Measurements from ENCODE around the gene RAET1L. TPM values are rescaled to one million over a fixed set of nuclear protein-coding genes. Genes with fewer than 3 reads are reported as not detected.

RAET1L gene
- total RNA-seq, 1 experiment from 2014 or later, result not detected

DNA sequence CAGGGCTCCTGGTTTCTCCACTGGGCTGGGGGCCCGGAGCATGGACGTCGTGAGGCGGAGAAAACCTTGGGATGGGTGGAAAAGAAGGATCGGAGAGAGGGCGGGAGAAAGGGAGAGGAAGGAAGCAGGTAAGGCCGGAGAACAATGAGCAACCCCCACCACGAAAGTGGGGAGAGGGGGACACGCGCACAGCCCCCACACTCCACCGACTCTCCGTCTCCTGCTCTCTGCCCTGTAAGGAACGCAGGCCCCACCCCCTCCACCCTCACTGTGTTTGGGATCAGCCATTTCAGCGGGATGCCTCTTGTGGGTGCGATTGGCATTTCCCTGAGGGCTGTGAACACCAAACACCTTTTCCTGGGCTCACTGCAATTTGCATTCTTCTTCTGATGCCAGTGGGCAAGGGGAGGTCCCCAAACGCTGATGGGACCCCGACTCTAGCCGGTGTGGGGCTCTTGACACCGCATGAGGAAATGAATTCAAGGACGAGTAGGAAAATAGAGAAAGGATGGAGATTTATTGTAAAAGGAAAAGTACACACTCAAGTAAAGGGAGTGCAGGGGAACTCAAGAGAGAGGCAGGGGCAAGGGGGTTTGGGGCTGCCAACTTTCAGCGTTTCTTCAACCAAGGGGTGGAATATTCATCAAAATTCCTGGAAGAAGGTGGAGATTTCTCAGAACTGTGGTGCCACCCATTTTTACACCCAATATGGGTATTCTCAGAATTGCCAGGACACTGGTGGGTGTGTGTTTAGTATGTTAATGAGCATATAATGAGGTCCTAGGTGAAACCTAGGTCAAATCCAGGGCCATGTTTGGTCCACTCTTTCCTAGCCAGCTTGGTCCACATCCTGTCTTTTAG lies 13.1 kb upstream of the RAET1L start:
- no peaks in the 10 kb centered on the region for H3K4me1 ChIP-seq (ENCODE audit: control insufficient read depth, insufficient read depth, low read length)
- no peak for DNase-seq (ENCODE audit: low read depth, low spot score)
- peak; percentile 74 for ATAC-seq
- POLR2A ChIA-PET, result no interaction called here
- CTCF ChIA-PET, result no interaction called here
- H3K36me3 ChIP-seq (ENCODE audit: control insufficient read depth, insufficient read depth, low read length), result no peaks in the 10 kb centered on the region
- in situ Hi-C loops (cut with HindIII; ENCODE audit: low pct_unique_long_range_greater_than_20kb, low sequenced_read_pairs), result no loop called here
- peaks cover 40% of the 10 kb centered on the region for H3K27me3 ChIP-seq (ENCODE audit: control insufficient read depth, insufficient read depth, low read length)
- no peak overlapping the region for H3K27ac ChIP-seq (ENCODE audit: low read length)
- H3K9me3 ChIP-seq (ENCODE audit: control insufficient read depth, insufficient read depth, low read depth, low read length), result no peaks in the 10 kb centered on the region
- no TSS peak for BruUV-seq (replicated peaks)
- TF ChIP-seq, protein P1, sequence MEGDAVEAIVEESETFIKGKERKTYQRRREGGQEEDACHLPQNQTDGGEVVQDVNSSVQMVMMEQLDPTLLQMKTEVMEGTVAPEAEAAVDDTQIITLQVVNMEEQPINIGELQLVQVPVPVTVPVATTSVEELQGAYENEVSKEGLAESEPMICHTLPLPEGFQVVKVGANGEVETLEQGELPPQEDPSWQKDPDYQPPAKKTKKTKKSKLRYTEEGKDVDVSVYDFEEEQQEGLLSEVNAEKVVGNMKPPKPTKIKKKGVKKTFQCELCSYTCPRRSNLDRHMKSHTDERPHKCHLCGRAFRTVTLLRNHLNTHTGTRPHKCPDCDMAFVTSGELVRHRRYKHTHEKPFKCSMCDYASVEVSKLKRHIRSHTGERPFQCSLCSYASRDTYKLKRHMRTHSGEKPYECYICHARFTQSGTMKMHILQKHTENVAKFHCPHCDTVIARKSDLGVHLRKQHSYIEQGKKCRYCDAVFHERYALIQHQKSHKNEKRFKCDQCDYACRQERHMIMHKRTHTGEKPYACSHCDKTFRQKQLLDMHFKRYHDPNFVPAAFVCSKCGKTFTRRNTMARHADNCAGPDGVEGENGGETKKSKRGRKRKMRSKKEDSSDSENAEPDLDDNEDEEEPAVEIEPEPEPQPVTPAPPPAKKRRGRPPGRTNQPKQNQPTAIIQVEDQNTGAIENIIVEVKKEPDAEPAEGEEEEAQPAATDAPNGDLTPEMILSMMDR (IDR thresholded peaks at IDR 0.05), result no peak
- no peak for TF ChIP-seq TCF7L2 (IDR thresholded peaks at IDR 0.05; ENCODE audit: low read depth, low read length)
- TF ChIP-seq, protein P2, sequence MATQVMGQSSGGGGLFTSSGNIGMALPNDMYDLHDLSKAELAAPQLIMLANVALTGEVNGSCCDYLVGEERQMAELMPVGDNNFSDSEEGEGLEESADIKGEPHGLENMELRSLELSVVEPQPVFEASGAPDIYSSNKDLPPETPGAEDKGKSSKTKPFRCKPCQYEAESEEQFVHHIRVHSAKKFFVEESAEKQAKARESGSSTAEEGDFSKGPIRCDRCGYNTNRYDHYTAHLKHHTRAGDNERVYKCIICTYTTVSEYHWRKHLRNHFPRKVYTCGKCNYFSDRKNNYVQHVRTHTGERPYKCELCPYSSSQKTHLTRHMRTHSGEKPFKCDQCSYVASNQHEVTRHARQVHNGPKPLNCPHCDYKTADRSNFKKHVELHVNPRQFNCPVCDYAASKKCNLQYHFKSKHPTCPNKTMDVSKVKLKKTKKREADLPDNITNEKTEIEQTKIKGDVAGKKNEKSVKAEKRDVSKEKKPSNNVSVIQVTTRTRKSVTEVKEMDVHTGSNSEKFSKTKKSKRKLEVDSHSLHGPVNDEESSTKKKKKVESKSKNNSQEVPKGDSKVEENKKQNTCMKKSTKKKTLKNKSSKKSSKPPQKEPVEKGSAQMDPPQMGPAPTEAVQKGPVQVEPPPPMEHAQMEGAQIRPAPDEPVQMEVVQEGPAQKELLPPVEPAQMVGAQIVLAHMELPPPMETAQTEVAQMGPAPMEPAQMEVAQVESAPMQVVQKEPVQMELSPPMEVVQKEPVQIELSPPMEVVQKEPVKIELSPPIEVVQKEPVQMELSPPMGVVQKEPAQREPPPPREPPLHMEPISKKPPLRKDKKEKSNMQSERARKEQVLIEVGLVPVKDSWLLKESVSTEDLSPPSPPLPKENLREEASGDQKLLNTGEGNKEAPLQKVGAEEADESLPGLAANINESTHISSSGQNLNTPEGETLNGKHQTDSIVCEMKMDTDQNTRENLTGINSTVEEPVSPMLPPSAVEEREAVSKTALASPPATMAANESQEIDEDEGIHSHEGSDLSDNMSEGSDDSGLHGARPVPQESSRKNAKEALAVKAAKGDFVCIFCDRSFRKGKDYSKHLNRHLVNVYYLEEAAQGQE (IDR thresholded peaks at IDR 0.05; ENCODE audit: insufficient read depth in 1 of 2, low read depth in 2 of 2, low read length in 1 of 2), result no peak
- TF ChIP-seq SIN3A (IDR thresholded peaks at IDR 0.05; ENCODE audit: borderline replicate concordance, insufficient read depth, low read depth, low read length), result no peak
- H3K4me3 ChIP-seq (ENCODE audit: low read depth in 2 of 2, low read length in 2 of 2), result peak overlapping the region; percentile 23 to 47; a peak in 2 of 4 replicates
- intact Hi-C loops (cut with micrococcal nuclease; ENCODE audit: unreplicated experiment), result no loop called here

DNA sequence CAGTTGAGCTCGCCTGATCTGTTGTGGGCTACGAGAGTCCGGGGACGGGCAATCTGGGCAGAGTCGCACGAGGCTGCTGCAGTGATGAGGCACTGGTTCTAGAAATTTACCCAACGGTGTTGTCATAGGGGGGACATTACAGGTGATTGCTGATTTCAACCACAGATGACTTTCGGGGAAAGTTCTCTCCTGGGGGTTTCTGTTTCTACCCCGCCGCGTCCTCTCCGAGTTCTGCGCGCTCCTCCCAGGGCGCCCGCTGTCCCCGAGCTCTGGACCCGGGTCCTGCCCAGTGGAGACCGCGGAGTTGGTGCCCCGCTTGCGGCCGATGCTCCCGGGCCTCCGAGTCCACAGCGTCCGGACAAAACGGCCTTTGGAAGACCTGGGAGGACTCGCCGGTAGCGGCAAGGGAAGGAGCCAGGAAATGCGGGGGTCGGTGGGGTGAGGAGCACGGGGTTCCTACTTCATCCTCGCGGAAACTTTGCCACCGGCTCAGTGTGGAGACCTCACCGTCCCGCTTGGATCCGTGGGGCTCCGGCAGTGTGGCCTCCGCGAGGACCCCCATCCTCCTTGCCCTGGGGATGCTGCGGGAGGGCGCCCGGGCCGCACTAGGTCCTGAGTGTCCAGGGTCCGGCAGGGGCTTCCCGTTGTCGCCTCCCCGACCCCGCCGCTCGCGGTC lies 12.3 kb upstream of the RAET1L start:
- ChIA-PET POLR2A (no interaction called here), CTCF (no interaction called here)
- in situ Hi-C loops (cut with HindIII; ENCODE audit: low pct_unique_long_range_greater_than_20kb, low sequenced_read_pairs), result no loop called here
- intact Hi-C loops (cut with micrococcal nuclease; ENCODE audit: unreplicated experiment), result no loop called here
- Histone ChIP-seq H3K4me1 (ENCODE audit: control insufficient read depth, insufficient read depth, low read length) (no peaks in the 10 kb centered on the region), H3K36me3 (ENCODE audit: control insufficient read depth, insufficient read depth, low read length) (no peaks in the 10 kb centered on the region), H3K9me3 (ENCODE audit: control insufficient read depth, insufficient read depth, low read depth, low read length) (no peaks in the 10 kb centered on the region), H3K27ac (ENCODE audit: low read length) (no peak overlapping the region), H3K4me3 (ENCODE audit: low read depth in 2 of 2, low read length in 2 of 2) (peak overlapping the region; percentile 23 to 47), H3K27me3 (ENCODE audit: control insufficient read depth, insufficient read depth, low read length) (peaks cover 41% of the 10 kb centered on the region)
- no TSS peak for BruUV-seq (replicated peaks)
- DNase-seq (ENCODE audit: low read depth, low spot score) (no peak), ATAC-seq (peak; percentile 50)
- TF ChIP-seq SIN3A (IDR thresholded peaks at IDR 0.05; ENCODE audit: borderline replicate concordance, insufficient read depth, low read depth, low read length), result no peak
- TF ChIP-seq POLR2AphosphoS5 (IDR thresholded peaks at IDR 0.05; ENCODE audit: low read depth, low read length), result no peak
- TF ChIP-seq, protein P1 (IDR thresholded peaks at IDR 0.05), result no peak
- TF ChIP-seq TCF7L2 (IDR thresholded peaks at IDR 0.05; ENCODE audit: low read depth, low read length), result no peak
- TF ChIP-seq, protein P2 (IDR thresholded peaks at IDR 0.05; ENCODE audit: insufficient read depth in 1 of 2, low read depth in 2 of 2, low read length in 1 of 2), result no peak

All from Panc1 (cell line).